ENCODE data around the gene GNAQ.

Gene GNAQ

DNA sequence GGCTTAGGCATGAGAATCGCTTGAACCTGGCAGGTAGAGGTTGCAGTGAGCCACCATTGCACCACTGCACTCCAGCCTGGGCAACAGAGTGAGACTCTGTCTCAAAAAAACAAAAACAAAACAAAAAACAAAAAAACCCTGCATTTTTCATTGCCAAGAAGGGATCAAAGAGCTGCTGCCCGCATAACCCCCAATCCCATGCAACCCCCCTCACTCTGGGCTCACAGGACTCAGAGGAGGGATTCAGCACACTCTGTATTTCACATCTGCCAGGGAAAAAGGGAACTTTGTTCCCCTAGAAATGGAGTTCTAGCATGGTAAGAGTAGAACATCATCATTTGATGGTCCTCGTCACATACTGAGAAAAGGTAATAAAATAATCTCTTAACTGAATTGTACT, 229.5 kb downstream of the GNAQ start:
- no peak for DNase-seq (ENCODE audit: extremely low read depth, low read depth)
- TF ChIP-seq, protein P1, sequence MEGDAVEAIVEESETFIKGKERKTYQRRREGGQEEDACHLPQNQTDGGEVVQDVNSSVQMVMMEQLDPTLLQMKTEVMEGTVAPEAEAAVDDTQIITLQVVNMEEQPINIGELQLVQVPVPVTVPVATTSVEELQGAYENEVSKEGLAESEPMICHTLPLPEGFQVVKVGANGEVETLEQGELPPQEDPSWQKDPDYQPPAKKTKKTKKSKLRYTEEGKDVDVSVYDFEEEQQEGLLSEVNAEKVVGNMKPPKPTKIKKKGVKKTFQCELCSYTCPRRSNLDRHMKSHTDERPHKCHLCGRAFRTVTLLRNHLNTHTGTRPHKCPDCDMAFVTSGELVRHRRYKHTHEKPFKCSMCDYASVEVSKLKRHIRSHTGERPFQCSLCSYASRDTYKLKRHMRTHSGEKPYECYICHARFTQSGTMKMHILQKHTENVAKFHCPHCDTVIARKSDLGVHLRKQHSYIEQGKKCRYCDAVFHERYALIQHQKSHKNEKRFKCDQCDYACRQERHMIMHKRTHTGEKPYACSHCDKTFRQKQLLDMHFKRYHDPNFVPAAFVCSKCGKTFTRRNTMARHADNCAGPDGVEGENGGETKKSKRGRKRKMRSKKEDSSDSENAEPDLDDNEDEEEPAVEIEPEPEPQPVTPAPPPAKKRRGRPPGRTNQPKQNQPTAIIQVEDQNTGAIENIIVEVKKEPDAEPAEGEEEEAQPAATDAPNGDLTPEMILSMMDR (IDR thresholded peaks at IDR 0.05; ENCODE audit: low read depth, low read length, missing control alignments), result no peak
- H3K4me3 ChIP-seq (replicated peaks; ENCODE audit: low read depth, low read length), result no peak overlapping the region

DNA sequence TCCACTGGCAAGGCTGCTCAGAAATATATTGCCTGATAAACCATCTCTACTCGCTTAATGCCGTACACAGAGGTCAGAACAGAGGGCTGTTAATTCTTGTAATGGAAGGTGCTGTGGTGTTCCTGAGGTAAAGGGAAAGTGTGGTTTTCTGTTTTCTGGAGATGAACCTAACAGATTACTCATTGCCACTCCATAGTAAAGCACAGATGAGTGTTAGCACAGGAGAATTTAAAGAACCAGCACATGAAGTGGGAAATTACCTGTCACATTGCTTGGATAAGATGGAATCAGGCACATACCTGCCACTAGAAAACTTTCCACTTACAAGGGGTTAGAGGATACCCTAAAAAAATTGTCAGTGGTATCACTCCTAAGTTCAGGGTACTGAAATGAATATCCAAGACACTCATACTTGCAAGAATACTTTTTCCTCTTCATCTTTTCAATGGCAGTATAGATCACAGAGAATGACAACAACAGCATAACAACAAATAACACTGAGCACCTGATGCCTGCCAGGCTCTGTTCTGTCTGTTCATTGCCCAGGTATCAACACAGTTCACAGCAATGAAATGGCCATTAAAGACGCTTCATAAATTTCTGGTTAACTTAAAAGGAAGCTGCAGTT, 230.6 kb downstream of the GNAQ start:
- H3K4me3 ChIP-seq (replicated peaks; ENCODE audit: low read depth, low read length), result no peak overlapping the region
- TF ChIP-seq, protein P1 (IDR thresholded peaks at IDR 0.05; ENCODE audit: low read depth, low read length, missing control alignments), result no peak
- no peak for DNase-seq (ENCODE audit: extremely low read depth, low read depth)

DNA sequence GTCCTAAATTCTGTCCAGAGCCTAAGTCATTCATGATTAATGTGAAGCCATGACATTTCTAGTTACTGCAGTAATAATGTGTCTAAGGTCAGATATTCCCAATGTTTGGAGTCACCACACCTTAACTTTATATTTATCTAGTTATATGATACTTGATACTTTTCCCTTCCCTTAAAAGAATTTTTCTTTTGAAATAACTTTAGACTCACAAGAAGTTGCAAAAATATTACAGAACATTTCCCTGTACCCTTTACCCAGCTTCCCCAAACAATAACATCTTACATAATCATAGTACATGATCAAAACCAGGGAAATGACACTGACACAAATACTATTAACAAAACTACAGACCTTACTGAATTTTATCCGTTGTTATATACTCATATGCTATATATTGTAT, 233.5 kb downstream of the GNAQ start:
- TF ChIP-seq, protein P1 (IDR thresholded peaks at IDR 0.05; ENCODE audit: low read depth, low read length, missing control alignments), result no peak
- no peak overlapping the region for H3K4me3 ChIP-seq (replicated peaks; ENCODE audit: low read depth, low read length)
- DNase-seq (ENCODE audit: extremely low read depth, low read depth), result no peak

DNA sequence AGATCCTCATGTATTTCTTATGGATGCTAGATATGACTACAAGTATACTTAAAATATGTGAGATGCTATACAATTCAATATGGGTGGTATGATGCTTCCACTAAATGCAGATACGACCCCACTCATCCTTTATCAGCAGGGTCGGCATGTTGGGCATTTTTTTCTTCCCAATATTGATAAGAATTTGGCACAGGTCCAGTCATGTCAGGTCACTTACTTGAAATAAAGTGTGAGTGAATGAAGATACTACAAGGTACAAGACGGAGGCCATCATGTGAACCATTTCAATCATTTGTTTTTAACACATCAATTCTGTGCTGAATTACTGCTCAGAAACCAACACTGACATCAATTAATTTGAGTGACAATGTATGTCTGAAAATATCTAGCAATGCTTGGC, 236.6 kb downstream of the GNAQ start:
- TF ChIP-seq, protein P1 (IDR thresholded peaks at IDR 0.05; ENCODE audit: low read depth, low read length, missing control alignments), result no peak
- DNase-seq (ENCODE audit: extremely low read depth, low read depth), result no peak
- H3K4me3 ChIP-seq (replicated peaks; ENCODE audit: low read depth, low read length), result no peak overlapping the region

DNA sequence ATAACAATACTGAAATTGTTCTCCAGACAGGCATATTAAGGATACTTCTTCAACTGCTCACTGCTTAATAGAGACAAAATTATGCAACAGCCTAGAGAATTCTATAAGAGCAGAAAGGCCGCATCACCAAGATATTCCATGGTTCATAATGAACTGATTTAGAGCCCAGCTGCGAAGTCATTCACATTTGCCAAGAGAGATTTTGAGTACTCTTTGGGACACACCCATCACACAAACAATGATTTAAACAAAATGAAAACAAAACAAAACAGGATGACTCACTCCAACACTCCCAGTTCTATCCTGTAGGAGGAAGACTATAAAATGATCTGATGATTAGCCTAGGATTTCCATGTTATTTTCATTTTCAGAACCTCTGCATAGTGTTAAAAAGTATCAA, 237.8 kb downstream of the GNAQ start:
- peak; percentile 25 for DNase-seq (ENCODE audit: extremely low read depth, low read depth)
- H3K4me3 ChIP-seq (replicated peaks; ENCODE audit: low read depth, low read length), result no peak overlapping the region
- TF ChIP-seq, protein P1 (IDR thresholded peaks at IDR 0.05; ENCODE audit: low read depth, low read length, missing control alignments), result no peak

DNA sequence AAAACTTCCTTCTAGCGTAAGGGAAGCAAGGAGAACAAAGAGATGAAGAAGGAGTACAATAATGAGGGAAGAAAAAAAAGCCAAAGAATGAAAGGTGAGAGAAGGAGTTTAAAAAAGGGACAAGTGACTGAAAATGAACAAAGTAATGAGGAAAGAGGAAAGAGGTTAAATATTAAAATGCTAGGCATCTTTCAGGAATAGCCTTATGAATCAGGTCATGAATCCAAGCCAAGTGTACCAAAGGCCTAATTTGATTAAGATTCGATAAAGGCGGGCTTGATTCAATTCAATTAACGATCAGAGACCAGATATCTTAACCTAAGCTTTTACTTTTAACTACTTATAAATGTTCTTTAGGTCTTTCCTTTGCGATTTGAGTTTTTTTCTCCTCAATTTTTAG, 241.7 kb downstream of the GNAQ start:
- TF ChIP-seq, protein P1 (IDR thresholded peaks at IDR 0.05; ENCODE audit: low read depth, low read length, missing control alignments), result no peak
- no peak overlapping the region for H3K4me3 ChIP-seq (replicated peaks; ENCODE audit: low read depth, low read length)
- no peak for DNase-seq (ENCODE audit: extremely low read depth, low read depth)

DNA sequence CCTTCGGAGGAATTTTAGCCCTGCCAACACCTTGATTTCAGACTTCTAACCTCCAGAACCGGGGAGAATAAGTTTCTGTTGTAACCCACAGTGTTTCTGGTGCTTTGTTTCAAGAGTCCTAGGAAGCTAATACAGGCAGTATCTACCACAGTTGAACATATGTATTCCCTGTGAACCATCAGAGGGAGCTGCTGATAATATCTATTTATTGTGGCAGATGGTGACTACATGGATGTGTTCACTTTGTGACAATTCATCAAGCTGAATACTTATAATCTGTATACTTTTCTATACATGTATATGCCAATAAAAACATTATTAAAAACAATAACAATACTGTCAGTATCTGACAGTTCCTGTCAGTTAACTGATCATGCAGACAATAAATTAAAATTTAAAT, 246.3 kb downstream of the GNAQ start:
- no peak for DNase-seq (ENCODE audit: extremely low read depth, low read depth)
- TF ChIP-seq, protein P1 (IDR thresholded peaks at IDR 0.05; ENCODE audit: low read depth, low read length, missing control alignments), result no peak
- no peak overlapping the region for H3K4me3 ChIP-seq (replicated peaks; ENCODE audit: low read depth, low read length)
